Lower leg skin (tissue), 3 donors: Measurements from ENCODE around the gene TRIM68.

ENCODE experiments used
- CTCF ChIP-seq, 3 donors: fragments of 450-650 bp; IDR thresholded peaks; one replicate each; pipeline ENCODE4 v1.5.1; 2016; ENCODE audit warnings: antibody characterized with exemption in 3 of 3, mild to moderate bottlenecking in 3 of 3, moderate library complexity in 2 of 3
- POLR2A ChIP-seq, 2 donors: fragments of 450-650 bp; IDR thresholded peaks; one replicate each; pipeline ENCODE4 v1.6.1; 2016 to 2017; ENCODE audit warnings: antibody characterized with exemption in 2 of 2, mild to moderate bottlenecking in 1 of 2, moderate library complexity in 1 of 2

- TF ChIP-seq CTCF (IDR thresholded peaks at IDR 0.05): no peak
- no peak for TF ChIP-seq POLR2A (IDR thresholded peaks at IDR 0.05)
These were observed 34.0 kb upstream of the TRIM68 start for GRCh38 chr11:4642043-4642442.
